Sigmoid colon (tissue), 7 donors: ENCODE data around the gene CA7. TPM values are rescaled to one million over a fixed set of nuclear protein-coding genes. Genes with fewer than 3 reads are reported as not detected.

Experiments
- DNase-seq: peaks from one replicate; pipeline ENCODE4 v3.0.0-alpha.2; 2019
- H3K27ac ChIP-seq, 4 donors: fragments of 200-600 bp; sonication (generic); one replicate each; pipeline ENCODE4 v1.5.1; 2016 to 2019; ENCODE audit warnings: mild to moderate bottlenecking in 1 of 4
- H3K27me3 ChIP-seq, 3 donors: fragments of 200-600 bp; sonication (generic); one replicate each; pipeline ENCODE4 v1.5.1; 2019; ENCODE audit warnings: mild to moderate bottlenecking in 1 of 3
- H3K36me3 ChIP-seq, 4 donors: fragments of 200-600 bp; sonication (generic); one replicate each; pipeline ENCODE4 v1.5.1; 2016 to 2019
- H3K4me1 ChIP-seq, 4 donors: fragments of 200-600 bp; sonication (generic); one replicate each; pipeline ENCODE4 v1.5.1; 2017 to 2019
- H3K4me3 ChIP-seq, 4 donors: fragments of 200-600 bp; sonication (generic); one replicate each; pipeline ENCODE4 v1.5.1; 2017 to 2019; ENCODE audit warnings: mild to moderate bottlenecking in 2 of 4, moderate library complexity in 1 of 4
- H3K9me3 ChIP-seq, 4 donors: fragments of 200-600 bp in 3 of 4; sonication (generic) in 3 of 4; one replicate each; pipeline versions ENCODE4 v1.5.1 to v1.6.1; 2013 to 2019
- CTCF ChIP-seq, 4 experiments: fragments of 450-650 bp in 3 of 4; fragments of 200-600 bp in 1 of 4; IDR thresholded peaks; one replicate each; pipeline ENCODE4 v1.5.1; 2016 to 2019; ENCODE audit warnings: antibody characterized with exemption in 4 of 4, mild to moderate bottlenecking in 3 of 4, moderate library complexity in 2 of 4
- EP300 ChIP-seq, 4 donors: sonication (generic); formaldehyde crosslinking; IDR thresholded peaks; one replicate each; pipeline ENCODE4 v1.6.1; 2017; ENCODE audit warnings: antibody characterized with exemption in 4 of 4
- POLR2A ChIP-seq, 2 donors: fragments of 450-650 bp; IDR thresholded peaks; one replicate each; pipeline ENCODE4 v1.6.1; 2016; ENCODE audit warnings: antibody characterized with exemption in 2 of 2, mild to moderate bottlenecking in 2 of 2, moderate library complexity in 2 of 2
- POLR2AphosphoS5 ChIP-seq, 4 donors: sonication (generic); formaldehyde crosslinking; IDR thresholded peaks; one replicate each; pipeline ENCODE4 v1.6.1; 2017; ENCODE audit warnings: antibody characterized with exemption in 4 of 4
- WGBS, 2 donors: extraction: QIAGEN DNeasy Blood & Tissue Kit; methylation state at CpG; one replicate each; pipeline ENCODE4 v1.1.7; 2013; 5-methylcytosine and 5-hydroxymethylcytosine counted together
- intact Hi-C: fragments of 100-400 bp; cut with DNase I; formaldehyde crosslinking; loops from one replicate; pipeline ENCODE4 v1.15.1; 2023
- polyA plus RNA-seq, 3 donors: library from polyadenylated mRNA; stranded (reverse); fragments of 200-250 nt; gene quantifications; one replicate each; pipeline ENCODE4 v1.2.3, GENCODE V29; 2013
- total RNA-seq, 4 donors: library from RNA; depleted of rRNA; stranded (reverse); fragments of >200 nt; gene quantifications; one replicate each; pipeline ENCODE4 v1.1.0, GENCODE V29; 2016
- donor health status: healthy with polysubstance abuse.
- donor health status: Bipolar disorder and iron deficiency.
- donor health status: healthy.

Gene CA7
- total and polyA plus RNA-seq, 7 donors = 1.9 to 188 (median 133) TPM; not detected in 3

- Histone ChIP-seq H3K4me1 (peaks cover 0 to 16% (median 15%) of the 10 kb centered on the region in 4 donors), H3K4me3 (peak overlapping the region in 3 of 4 donors; percentile 33 to 54 (median 43)), H3K27me3 (peaks cover 20 to 38% (median 23%) of the 10 kb centered on the region in 3 donors), H3K9me3 (no peaks in the 10 kb centered on the region), H3K27ac (no peak overlapping the region), H3K36me3 (no peaks in the 10 kb centered on the region)
- intact Hi-C loops = no loop called here
- WGBS, 2 donors = 9 to 14% methylated on average over 10 of the region's 10 CpGs
- no peak for TF ChIP-seq EP300 (IDR thresholded peaks at IDR 0.05)
- TF ChIP-seq CTCF (IDR thresholded peaks at IDR 0.05) = no peak
- DNase-seq = no peak
Observed at GRCh38 chr16:66845080-66845410, 831 bp downstream of the CA7 start.

- Histone ChIP-seq H3K4me3 (no peak overlapping the region), H3K27me3 (peaks cover 20 to 38% (median 23%) of the 10 kb centered on the region in 3 donors), H3K9me3 (no peaks in the 10 kb centered on the region), H3K27ac (no peak overlapping the region), H3K36me3 (no peaks in the 10 kb centered on the region), H3K4me1 (peaks cover 0 to 16% (median 15%) of the 10 kb centered on the region in 4 donors)
- intact Hi-C loops = no loop called here
- 67 to 76% methylated on average over 9 of the region's 9 CpGs for WGBS, 2 donors
- DNase-seq = no peak
- no peak for TF ChIP-seq CTCF (IDR thresholded peaks at IDR 0.05)
- TF ChIP-seq POLR2A (IDR thresholded peaks at IDR 0.05) = no peak
- TF ChIP-seq EP300 (IDR thresholded peaks at IDR 0.05) = no peak
- TF ChIP-seq POLR2AphosphoS5 (IDR thresholded peaks at IDR 0.05) = no peak
Observed at GRCh38 chr16:66845791-66846221, 1.6 kb downstream of the CA7 start.

GRCh38 chr16:66846266-66846665, 2.1 kb downstream of the CA7 start:
- no peak for TF ChIP-seq POLR2A (IDR thresholded peaks at IDR 0.05)
- no peak for TF ChIP-seq CTCF (IDR thresholded peaks at IDR 0.05)
- TF ChIP-seq POLR2AphosphoS5 (IDR thresholded peaks at IDR 0.05) = no peak
- TF ChIP-seq EP300 (IDR thresholded peaks at IDR 0.05) = no peak
- H3K4me1 ChIP-seq = peaks cover 0 to 16% (median 15%) of the 10 kb centered on the region in 4 donors
- H3K4me3 ChIP-seq = no peak overlapping the region
- intact Hi-C loops = no loop called here
- H3K27ac ChIP-seq = no peak overlapping the region
- DNase-seq = no peak
- no peaks in the 10 kb centered on the region for H3K36me3 ChIP-seq
- H3K9me3 ChIP-seq = no peaks in the 10 kb centered on the region
- 88 to 100% methylated on average over 1 of the region's 1 CpG for WGBS, 2 donors
- H3K27me3 ChIP-seq = peaks cover 20 to 38% (median 23%) of the 10 kb centered on the region in 3 donors

- 95 to 96% methylated on average over 6 of the region's 6 CpGs for WGBS, 2 donors
- Histone ChIP-seq H3K27ac (no peak overlapping the region), H3K36me3 (no peaks in the 10 kb centered on the region), H3K27me3 (peaks cover 20 to 38% (median 23%) of the 10 kb centered on the region in 3 donors), H3K4me1 (peaks cover 0 to 16% (median 15%) of the 10 kb centered on the region in 4 donors), H3K4me3 (no peak overlapping the region), H3K9me3 (no peaks in the 10 kb centered on the region)
- intact Hi-C loops = no loop called here
- TF ChIP-seq POLR2A (IDR thresholded peaks at IDR 0.05) = no peak
- no peak for TF ChIP-seq POLR2AphosphoS5 (IDR thresholded peaks at IDR 0.05)
- no peak for TF ChIP-seq EP300 (IDR thresholded peaks at IDR 0.05)
- TF ChIP-seq CTCF (IDR thresholded peaks at IDR 0.05) = no peak
- no peak for DNase-seq
Observed at GRCh38 chr16:66846831-66847230, 2.6 kb downstream of the CA7 start.

GRCh38 chr16:66847533-66848067, 3.4 kb downstream of the CA7 start:
- Histone ChIP-seq H3K9me3 (no peaks in the 10 kb centered on the region), H3K4me1 (peaks cover 0 to 16% (median 15%) of the 10 kb centered on the region in 4 donors), H3K27ac (no peak overlapping the region), H3K4me3 (no peak overlapping the region), H3K27me3 (peaks cover 20 to 38% (median 23%) of the 10 kb centered on the region in 3 donors), H3K36me3 (no peaks in the 10 kb centered on the region)
- intact Hi-C loops = no loop called here
- no peak for DNase-seq
- 79% methylated on average over 6 of the region's 6 CpGs for WGBS, 2 donors
- TF ChIP-seq POLR2AphosphoS5 (IDR thresholded peaks at IDR 0.05) (no peak), EP300 (IDR thresholded peaks at IDR 0.05) (no peak), CTCF (IDR thresholded peaks at IDR 0.05) (no peak), POLR2A (IDR thresholded peaks at IDR 0.05) (no peak)
